Endothelial cell of umbilical vein (primary cell): Measurements from ENCODE around the gene CS. TPM values are rescaled to one million over a fixed set of nuclear protein-coding genes. Genes with fewer than 3 reads are reported as not detected.

Experiments
- BruUV-seq: library from RNA; stranded (reverse); fragments of 400-500 nt; replicated peaks from 2 replicates; lab custom pipeline; 2021; lab: Mats Ljungman, UMichigan
- CTCF ChIA-PET: fragments of 300-600, 350-600 bp; sonication (Branson Sonifier 250); formaldehyde crosslinking; loops from one replicate; lab custom pipeline; 2021; ENCODE audit warnings: antibody characterized with exemption, inconsistent platforms; lab: Charles Lee
- POLR2A ChIA-PET: fragments of 300-600, 350-600 bp; sonication (Branson Sonifier 250); formaldehyde crosslinking; loops from one replicate; lab custom pipeline; 2021; ENCODE audit warnings: antibody characterized with exemption, inconsistent platforms; lab: Charles Lee
- DNase-seq: peaks from one replicate; pipeline ENCODE4 v3.0.0-alpha.2; 2011; ENCODE audit warnings: low read depth, low spot score
- FAIRE-seq: peaks from 2 replicates; lab custom pipeline; 2011; peaks lifted over from hg19 to GRCh38; lab: Jason Lieb, UNC
- H2AFZ ChIP-seq: 2 replicates; pipeline ENCODE4 v1.6.0; 2012; ENCODE audit warnings: low read depth, low read length, control low read depth, inconsistent platforms
- H3K27ac ChIP-seq: 2 replicates; pipeline ENCODE4 v1.5.1; 2011; ENCODE audit warnings: low read depth, mild to moderate bottlenecking, control low read depth, low read length, moderate library complexity; ENCODE audit not compliant: insufficient read depth
- H3K27me3 ChIP-seq, 2 experiments: 2 replicates each; pipeline versions ENCODE4 v1.6.0 to v1.6.1; 2011; ENCODE audit warnings: low read length in 2 of 2, mixed read lengths in 1 of 2; ENCODE audit not compliant: control insufficient read depth in 2 of 2, insufficient read depth in 2 of 2
- H3K36me3 ChIP-seq, 2 experiments: 2 replicates in 1 of 2; 3 replicates in 1 of 2; pipeline ENCODE4 v1.5.1; 2011; ENCODE audit warnings: low read length in 2 of 2, mild to moderate bottlenecking in 1 of 2, moderate library complexity in 1 of 2; ENCODE audit not compliant: control insufficient read depth in 2 of 2, insufficient read depth in 2 of 2; ENCODE audit errors: extremely low read depth in 1 of 2
- H3K4me1 ChIP-seq: 3 replicates; pipeline ENCODE4 v1.5.1; 2011; ENCODE audit warnings: mild to moderate bottlenecking, low read length; ENCODE audit not compliant: control insufficient read depth, insufficient read depth; ENCODE audit errors: extremely low read depth
- H3K4me2 ChIP-seq: 2 replicates; pipeline ENCODE4 v1.6.1; 2011; ENCODE audit warnings: low read length, control low read depth, mixed read lengths; ENCODE audit not compliant: insufficient read depth
- H3K4me3 ChIP-seq, 3 experiments: fragments of 200-600 bp in 1 of 3; sonication (generic), shearing (Covaris generic) in 1 of 3; replicated peaks in 1 of 3; 2 replicates each; pipeline ENCODE4 v1.5.1; 2011 to 2016; ENCODE audit warnings: control low read depth in 3 of 3, low read length in 3 of 3, mild to moderate bottlenecking in 2 of 3, inconsistent platforms in 1 of 3, low read depth in 1 of 3, moderate library complexity in 1 of 3; ENCODE audit not compliant: insufficient read depth in 1 of 3
- H3K79me2 ChIP-seq: 2 replicates; pipeline ENCODE4 v1.6.0; 2012; ENCODE audit warnings: low read length, inconsistent platforms; ENCODE audit not compliant: control insufficient read depth, insufficient read depth
- H3K9ac ChIP-seq: replicated peaks from 2 replicates; pipeline ENCODE3; 2011; ENCODE audit warnings: low read length, control low read depth; ENCODE audit not compliant: insufficient read depth; ENCODE audit errors: extremely low read depth
- H3K9me1 ChIP-seq: replicated peaks from 3 replicates; pipeline ENCODE4 v1.6.0; 2011; ENCODE audit warnings: mild to moderate bottlenecking, low read length; ENCODE audit not compliant: control insufficient read depth, insufficient read depth; ENCODE audit errors: extremely low read depth
- H3K9me3 ChIP-seq: replicated peaks from 2 replicates; pipeline ENCODE4 v1.5.1; 2012; ENCODE audit warnings: low read length, inconsistent platforms; ENCODE audit not compliant: control insufficient read depth, insufficient read depth
- H4K20me1 ChIP-seq: replicated peaks from 2 replicates; pipeline ENCODE3; 2011; ENCODE audit warnings: mild to moderate bottlenecking, low read length; ENCODE audit not compliant: control insufficient read depth, insufficient read depth; ENCODE audit errors: extremely low read depth
- EZH2 ChIP-seq: IDR thresholded peaks from 2 replicates; pipeline ENCODE4 v1.6.1; 2012; ENCODE audit warnings: borderline replicate concordance, low read depth, mild to moderate bottlenecking, moderate library complexity, low read length, inconsistent platforms; ENCODE audit not compliant: severe bottlenecking
- FOS ChIP-seq: IDR thresholded peaks from 2 replicates; pipeline ENCODE4 v1.6.1; 2011; ENCODE audit warnings: mild to moderate bottlenecking, low read length, moderate library complexity, borderline replicate concordance; ENCODE audit not compliant: insufficient read depth
- GATA2 ChIP-seq: IDR thresholded peaks from 2 replicates; pipeline ENCODE4 v1.7.0; 2011; ENCODE audit warnings: low read depth, mild to moderate bottlenecking, moderate library complexity, mixed read lengths, low read length; ENCODE audit not compliant: insufficient read length, insufficient read depth
- JUN ChIP-seq: IDR thresholded peaks from 2 replicates; pipeline ENCODE4 v1.6.1; 2011; ENCODE audit warnings: borderline replicate concordance, low read depth; ENCODE audit not compliant: insufficient read length, insufficient read depth
- MYC ChIP-seq: IDR thresholded peaks from one replicate; pipeline ENCODE4 v1.6.1; 2011; ENCODE audit warnings: mild to moderate bottlenecking, low read depth, low read length
- dilution Hi-C: fragments of 300-500 bp; cut with MboI; formaldehyde crosslinking; loops from one replicate; pipeline ENCODE4 v1.15.0; 2019; ENCODE audit warnings: low sequenced_read_pairs; ENCODE audit not compliant: extremely low pct_ligation_motif_present
- intact Hi-C: fragments of 100-400 bp; cut with micrococcal nuclease; formaldehyde crosslinking; loops from one replicate; pipeline ENCODE4 v1.10.0; 2022
- polyA plus RNA-seq, 4 experiments: library from polyadenylated mRNA; depleted of rRNA in 3 of 4; stranded (reverse) in 3 of 4; unstranded in 1 of 4; fragments of >200 nt; gene quantifications; 2 replicates each; pipeline versions ENCODE4 v1.2.1 to v1.2.3, GENCODE V29; 2011 to 2012; ENCODE audit warnings: missing spikeins in 1 of 4
- total RNA-seq: library from RNA; stranded (reverse); gene quantifications from 2 replicates; pipeline ENCODE4 v1.2.3, GENCODE V29; 2021
- TF ChIP-seq, protein P1 (sequence below): IDR thresholded peaks from 2 replicates; pipeline ENCODE4 v1.6.1; 2011; ENCODE audit not compliant: insufficient read depth, insufficient read length

The CS gene
- total and polyA plus RNA-seq, 2 donors (not counting 3 experiments of a cell fraction or from before 2014, with no cell fraction given) = 129 to 312 TPM

DNA sequence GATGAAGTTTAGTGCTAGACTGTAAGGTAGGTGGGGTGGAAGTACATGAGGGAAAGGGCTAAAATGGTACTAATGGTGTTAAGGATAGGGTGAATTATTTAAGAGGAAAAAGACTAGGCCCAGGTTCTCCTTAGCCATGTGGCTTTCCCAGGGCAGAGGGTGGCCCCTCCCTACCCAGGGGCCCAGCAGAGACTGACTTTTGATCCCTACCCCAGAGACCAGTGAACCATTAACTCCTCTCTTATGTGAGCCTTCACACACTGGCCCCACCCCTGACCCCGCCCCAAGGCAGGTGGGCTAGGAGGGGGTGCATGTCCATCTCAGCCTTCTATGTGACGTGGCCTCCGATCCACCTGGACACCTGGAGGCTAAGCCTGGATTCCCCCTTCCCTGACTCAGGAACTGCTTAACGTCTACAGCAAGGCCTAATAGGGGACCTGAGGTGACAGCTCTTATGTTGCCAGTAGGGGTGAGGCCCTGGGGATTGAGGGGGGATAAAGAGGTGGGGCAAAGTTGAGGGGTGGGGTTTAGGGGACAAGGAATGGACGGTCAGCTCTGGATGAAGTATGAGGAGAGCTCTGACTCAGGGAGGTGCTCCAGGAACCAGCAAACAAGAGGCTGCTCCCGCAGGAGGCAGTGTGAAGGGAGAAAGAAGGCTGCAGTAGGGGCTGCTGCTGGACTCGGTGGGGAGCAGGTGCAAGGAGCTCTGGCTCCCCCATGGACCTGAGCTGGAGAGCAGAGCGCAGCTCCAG lies 69.5 kb downstream of the CS start:
- Histone ChIP-seq H3K9me3 (no peaks in the 10 kb centered on the region), H3K9me1 (no peaks in the 10 kb centered on the region), H3K4me2 (no peak overlapping the region), H3K9ac (no peak overlapping the region), H3K27ac (no peak overlapping the region), H2AFZ (no peak overlapping the region), H3K36me3 (peaks cover 0 to 2% of the 10 kb centered on the region in 2 experiments), H3K4me1 (no peaks in the 10 kb centered on the region), H3K79me2 (no peaks in the 10 kb centered on the region), H3K4me3 (no peak overlapping the region), H4K20me1 (no peaks in the 10 kb centered on the region), H3K27me3 (no peaks in the 10 kb centered on the region)
- TF ChIP-seq JUN (no peak), EZH2 (no peak), GATA2 (no peak), MYC (no peak), FOS (no peak)
- TF ChIP-seq, protein P1, sequence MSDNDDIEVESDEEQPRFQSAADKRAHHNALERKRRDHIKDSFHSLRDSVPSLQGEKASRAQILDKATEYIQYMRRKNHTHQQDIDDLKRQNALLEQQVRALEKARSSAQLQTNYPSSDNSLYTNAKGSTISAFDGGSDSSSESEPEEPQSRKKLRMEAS = no peak
- no peak for FAIRE-seq
- intact Hi-C loops (no loop called here), dilution Hi-C loops (no loop called here)
- POLR2A ChIA-PET = no interaction called here
- CTCF ChIA-PET = interaction anchor here (0.5 to 1.3 kb wide), 3 partner anchors 21 to 106 kb away, joined by 3 to 4 read pairs (median 3); no protein-coding TSS in a partner anchor
- BruUV-seq = no TSS peak
- DNase-seq = no peak
